ENCODE results near the gene IL36A.

GRCh38 chr2:112995346-112995920 lies 9.8 kb upstream of the IL36A start:
- TF ChIP-seq CTCF (IDR thresholded peaks at IDR 0.05) (no peak), POLR2A (IDR thresholded peaks at IDR 0.05) (no peak), POLR2AphosphoS5 (IDR thresholded peaks at IDR 0.05) (no peak)

Data from sigmoid colon (tissue), 4 donors.